GM12873 (cell line): Measurements from ENCODE around the gene STXBP4.

ENCODE experiments used
- TF ChIP-seq, protein P1 (sequence below): IDR thresholded peaks from 2 replicates; pipeline ENCODE4 v1.5.1; 2012; ENCODE audit warnings: low read depth, mild to moderate bottlenecking, moderate library complexity, low read length, control low read depth; ENCODE audit not compliant: insufficient read depth; ENCODE audit errors: missing control alignments

STXBP4 gene

DNA sequence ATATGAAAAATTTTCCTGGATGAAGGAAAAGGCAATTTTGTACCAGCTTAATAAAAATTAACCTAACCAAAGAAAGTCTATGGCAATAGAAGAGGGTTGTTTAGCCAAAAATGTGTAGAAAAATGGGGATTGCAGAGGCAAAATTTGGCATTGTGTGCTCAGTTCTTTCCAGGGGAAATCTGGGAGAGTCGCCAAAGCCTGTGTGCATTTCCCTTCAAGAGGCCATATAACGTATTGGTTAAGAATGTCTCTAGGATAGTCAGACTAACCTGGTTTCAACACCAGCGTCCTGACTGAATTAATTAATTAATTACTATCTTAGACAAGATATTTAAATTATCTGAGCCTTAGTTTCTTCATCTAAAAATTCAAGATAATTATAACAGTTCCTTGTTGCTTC, 251.4 kb downstream of the STXBP4 start:
- TF ChIP-seq, protein P1, sequence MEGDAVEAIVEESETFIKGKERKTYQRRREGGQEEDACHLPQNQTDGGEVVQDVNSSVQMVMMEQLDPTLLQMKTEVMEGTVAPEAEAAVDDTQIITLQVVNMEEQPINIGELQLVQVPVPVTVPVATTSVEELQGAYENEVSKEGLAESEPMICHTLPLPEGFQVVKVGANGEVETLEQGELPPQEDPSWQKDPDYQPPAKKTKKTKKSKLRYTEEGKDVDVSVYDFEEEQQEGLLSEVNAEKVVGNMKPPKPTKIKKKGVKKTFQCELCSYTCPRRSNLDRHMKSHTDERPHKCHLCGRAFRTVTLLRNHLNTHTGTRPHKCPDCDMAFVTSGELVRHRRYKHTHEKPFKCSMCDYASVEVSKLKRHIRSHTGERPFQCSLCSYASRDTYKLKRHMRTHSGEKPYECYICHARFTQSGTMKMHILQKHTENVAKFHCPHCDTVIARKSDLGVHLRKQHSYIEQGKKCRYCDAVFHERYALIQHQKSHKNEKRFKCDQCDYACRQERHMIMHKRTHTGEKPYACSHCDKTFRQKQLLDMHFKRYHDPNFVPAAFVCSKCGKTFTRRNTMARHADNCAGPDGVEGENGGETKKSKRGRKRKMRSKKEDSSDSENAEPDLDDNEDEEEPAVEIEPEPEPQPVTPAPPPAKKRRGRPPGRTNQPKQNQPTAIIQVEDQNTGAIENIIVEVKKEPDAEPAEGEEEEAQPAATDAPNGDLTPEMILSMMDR, result no peak
